Activated CD4-positive, alpha-beta T cell treated with anti-CD3 and anti-CD28 coated beads, Interleukin-2, amount 50 U/mL, for 1 hour (primary cell): ENCODE results near the gene GLIPR1L2.
"Not testable (repeated sequence)": the region's sequence is repeated elsewhere in the genome, so short reads cannot be mapped to it uniquely, and the experiment has no call there.

Experiments
- DNase-seq: peaks from one replicate; pipeline ENCODE4 v3.0.0-alpha.2; 2020

Gene GLIPR1L2

GRCh38 chr12:75390899-75391538 is at the start of gene GLIPR1L2:
TSS of gene GLIPR1L2 (plus strand) at chr12:75391089. CDS start at chr12:75391117, 28 bp downstream.
- DNase-seq: peak; percentile 80

GRCh38 chr12:75341873-75342272 is 49.0 kb upstream of the GLIPR1L2 start:
- DNase-seq: no peak

- DNase-seq: no peak
Observed at GRCh38 chr12:75345531-75345930, 45.4 kb upstream of the GLIPR1L2 start.

DNA sequence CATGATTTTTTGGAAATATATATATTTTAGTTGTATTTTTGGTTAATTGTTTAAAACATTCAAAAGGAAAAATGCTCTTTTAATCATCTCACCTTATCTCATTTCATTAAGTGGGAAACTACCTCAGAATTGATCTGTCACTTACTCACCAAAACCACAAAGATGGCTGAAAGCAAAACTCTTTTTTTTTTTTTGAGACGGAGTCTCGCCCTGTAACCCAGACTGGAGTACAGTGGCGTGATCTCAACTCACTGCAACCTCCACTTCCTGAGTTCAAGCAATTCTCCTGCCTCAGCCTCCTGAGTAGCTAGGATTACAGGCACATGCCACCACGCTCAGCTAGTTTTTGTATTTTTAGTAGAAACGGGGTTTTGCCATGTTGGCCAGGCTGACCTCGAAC is 44.7 kb upstream of the GLIPR1L2 start:
- DNase-seq: not testable (repeated sequence)

DNA sequence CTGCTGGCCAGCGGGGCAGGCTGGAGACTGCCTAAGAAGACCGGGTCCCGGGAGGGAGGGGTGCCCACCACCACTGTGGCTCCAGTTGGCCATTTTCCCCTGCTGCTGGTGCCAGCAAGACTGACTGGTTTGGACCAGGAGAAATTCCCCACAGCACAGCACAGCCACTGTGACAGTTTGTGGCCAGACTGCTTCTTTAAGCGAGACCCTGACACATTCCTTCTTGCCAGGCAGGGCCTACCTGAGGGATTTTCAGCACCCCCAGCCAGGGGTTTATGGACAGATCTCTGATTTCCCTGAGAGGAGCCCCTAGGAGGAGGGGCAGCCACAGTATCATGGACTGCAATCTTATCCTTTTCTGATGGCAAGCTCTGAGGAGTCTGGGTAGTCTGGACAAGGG is 40.9 kb upstream of the GLIPR1L2 start:
- DNase-seq: no peak

DNA sequence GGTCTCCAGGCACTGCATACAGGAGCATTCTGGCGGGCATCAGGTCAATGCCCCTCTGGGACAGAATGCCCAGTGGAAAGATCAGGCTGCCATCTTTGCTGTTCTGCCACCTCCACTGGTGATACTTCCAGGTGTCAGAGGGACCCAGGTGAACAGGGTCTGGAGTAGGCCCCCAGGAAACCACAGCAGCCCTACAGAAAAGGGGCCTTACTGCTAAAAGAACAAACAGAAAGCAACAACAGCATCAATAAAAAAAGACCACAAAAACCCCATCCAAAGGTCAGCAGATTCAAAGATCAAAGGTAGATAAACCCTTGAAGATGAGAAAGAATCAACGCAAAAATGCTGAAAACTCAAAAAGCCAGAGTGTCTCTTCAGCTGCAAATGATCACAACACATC is 40.5 kb upstream of the GLIPR1L2 start:
- no peak for DNase-seq

GRCh38 chr12:75354011-75354410 is 36.9 kb upstream of the GLIPR1L2 start:
- DNase-seq: no peak

GRCh38 chr12:75360920-75361319 is 30.0 kb upstream of the GLIPR1L2 start:
- DNase-seq: no peak

DNA sequence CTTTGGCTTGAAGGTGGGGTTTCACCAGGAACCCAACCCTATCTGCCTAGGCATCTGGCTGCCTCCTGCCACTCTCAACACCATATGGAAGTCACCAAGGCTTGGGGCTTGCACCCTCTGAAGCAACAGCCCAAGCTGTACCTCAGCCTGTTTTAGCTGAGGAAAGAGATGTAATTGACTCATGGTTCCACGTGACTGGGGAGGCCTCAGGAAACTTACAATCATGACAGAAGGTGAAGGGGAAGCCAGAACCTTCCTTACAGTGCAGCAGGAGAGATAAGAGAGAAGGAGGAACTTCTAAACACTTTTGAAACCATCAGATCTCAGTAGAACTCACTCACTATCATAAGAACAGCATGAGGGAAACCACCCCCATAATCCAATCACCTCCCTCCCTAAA is 29.5 kb upstream of the GLIPR1L2 start:
- no peak for DNase-seq

DNA sequence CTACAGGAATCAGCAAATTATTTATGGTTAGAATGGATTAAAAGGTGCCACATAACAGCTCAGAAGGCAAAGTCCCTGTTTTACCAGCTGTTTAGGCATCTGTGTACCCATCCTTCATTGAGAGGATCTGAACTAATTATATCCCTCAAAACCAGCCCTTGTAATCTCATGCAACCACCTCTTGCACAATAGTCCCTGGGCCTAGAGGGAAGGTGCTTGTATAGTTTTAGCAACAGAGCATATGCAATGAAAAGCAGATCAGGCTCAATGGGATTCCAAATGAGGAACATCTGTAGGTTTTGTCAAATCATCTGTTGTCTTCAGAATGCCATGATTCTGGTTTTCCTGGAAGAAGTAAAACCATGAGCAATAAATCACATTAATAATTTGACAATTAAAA is 26.0 kb upstream of the GLIPR1L2 start:
- no peak for DNase-seq

DNA sequence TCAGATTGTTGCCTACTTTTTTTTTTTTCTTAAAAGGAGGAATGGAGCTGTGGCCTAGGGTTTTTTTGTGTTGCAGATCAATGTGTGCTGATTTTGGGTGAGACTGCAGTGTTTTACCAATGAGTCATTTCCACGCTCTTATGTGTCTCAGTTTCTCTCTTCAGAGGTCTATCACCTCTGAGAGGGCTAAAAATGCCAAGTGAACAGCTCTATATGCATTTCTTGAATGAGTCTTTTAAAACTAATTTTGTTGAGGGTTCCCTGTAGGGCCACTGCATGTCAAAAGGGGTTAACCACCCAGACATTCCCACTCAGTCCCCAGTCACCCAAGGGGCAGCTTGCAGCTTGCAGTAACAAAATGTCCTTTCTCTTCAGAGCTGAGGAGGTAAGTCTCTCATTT is 24.3 kb upstream of the GLIPR1L2 start:
- DNase-seq: no peak

DNA sequence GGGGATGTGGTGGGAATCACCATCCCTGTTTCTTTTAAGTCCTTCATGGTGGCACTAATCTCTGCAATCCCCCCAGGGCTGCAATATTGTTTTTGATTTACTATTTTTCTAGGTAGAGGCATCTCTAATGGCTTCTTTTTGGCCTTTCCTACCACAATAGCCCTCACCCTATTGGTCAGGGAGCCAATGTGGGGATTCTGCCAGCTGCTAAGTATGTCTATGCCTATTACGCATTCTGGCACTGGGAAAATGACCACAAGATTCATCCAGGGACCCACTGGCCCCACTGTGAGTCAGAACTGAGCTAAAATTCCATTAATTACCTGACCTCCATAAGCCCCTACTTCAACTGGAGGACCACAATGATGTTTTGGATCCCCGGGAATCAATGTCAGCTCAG is 15.9 kb upstream of the GLIPR1L2 start:
- no peak for DNase-seq

GRCh38 chr12:75378354-75378753 is 12.5 kb upstream of the GLIPR1L2 start:
- no peak for DNase-seq

GRCh38 chr12:75389061-75389460 is 1.8 kb upstream of the GLIPR1L2 start:
- no peak for DNase-seq

- no peak for DNase-seq
Observed at GRCh38 chr12:75389706-75390105, 1.2 kb upstream of the GLIPR1L2 start.

DNA sequence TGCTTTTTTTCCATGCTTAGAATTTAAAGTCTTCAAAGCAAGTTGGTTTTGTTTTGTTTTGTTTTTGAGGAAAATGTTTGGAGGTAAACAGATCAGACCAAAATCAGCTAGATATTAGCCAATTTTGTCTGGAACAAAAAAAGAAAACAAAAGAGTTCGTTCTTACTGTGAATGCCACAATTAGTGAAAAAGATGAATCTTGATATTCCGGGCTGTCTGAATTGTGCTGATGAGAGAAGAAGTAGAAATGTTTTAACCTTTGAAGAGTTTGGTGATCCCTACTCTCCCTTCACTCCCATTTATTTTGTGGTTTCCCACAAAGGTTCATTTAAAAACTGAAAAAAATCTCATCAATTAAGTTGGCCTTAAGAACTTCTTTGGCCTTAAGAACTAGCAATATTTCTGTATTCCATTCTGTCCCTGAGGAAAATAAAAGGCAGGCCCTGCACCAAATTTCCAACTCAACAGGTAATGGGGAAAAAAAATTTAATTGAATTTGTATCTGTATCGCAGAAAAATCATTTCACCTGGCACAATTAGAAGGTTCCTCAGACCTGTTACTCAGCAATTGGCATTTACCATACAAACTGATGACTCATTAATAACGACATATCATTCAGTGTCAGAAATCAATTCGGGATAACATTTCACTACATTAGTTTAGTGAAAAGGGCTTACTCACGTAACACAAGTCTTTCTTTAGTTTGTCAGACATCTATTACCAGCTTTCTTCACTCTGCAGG is 562 bp upstream of the GLIPR1L2 start:
- DNase-seq: no peak

GRCh38 chr12:75404231-75404630 is 13.3 kb downstream of the GLIPR1L2 start:
- no peak for DNase-seq

DNA sequence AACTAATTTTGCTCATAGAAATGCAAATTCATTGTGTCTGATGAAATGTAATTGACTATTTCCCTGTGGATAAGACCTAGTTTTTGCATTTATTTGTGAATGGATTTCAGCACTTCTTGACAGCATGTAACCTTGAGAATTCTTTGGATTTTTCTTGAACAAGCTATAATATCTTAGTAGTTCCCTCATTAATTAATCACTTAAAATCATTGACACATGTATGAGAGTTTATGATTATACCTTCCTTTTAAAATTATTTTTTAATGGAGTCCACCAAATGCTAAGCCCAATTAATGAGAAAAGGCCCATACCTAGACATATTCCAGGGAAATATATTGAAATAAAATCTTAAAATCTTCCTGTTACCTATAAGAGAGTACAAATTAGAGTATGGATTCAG is 16.8 kb downstream of the GLIPR1L2 start:
- DNase-seq: no peak

GRCh38 chr12:75409830-75410229 is 18.9 kb downstream of the GLIPR1L2 start:
- DNase-seq: no peak

DNA sequence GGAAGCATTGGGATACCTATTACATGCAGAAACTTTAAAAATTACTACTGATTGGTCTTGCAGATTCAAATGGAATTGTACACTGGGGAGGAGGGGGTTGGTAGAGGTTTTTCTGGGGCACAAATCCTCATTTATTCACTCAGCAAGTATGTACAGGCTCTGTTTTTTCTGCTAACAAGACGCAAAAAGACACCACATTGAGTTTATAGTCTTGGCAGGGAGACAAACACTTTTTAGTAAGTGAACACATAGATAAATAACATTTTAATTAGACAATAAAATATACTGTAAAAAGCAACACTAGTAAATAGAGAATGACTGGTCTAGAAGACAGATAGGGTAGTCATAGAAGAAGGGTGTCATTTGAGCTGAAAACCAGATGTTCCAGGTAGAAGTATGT is 23.8 kb downstream of the GLIPR1L2 start:
- no peak for DNase-seq

- no peak for DNase-seq
Observed at GRCh38 chr12:75419841-75420240, 29.0 kb downstream of the GLIPR1L2 start.

- no peak for DNase-seq
Observed at GRCh38 chr12:75427491-75427890, 36.6 kb downstream of the GLIPR1L2 start.

DNA sequence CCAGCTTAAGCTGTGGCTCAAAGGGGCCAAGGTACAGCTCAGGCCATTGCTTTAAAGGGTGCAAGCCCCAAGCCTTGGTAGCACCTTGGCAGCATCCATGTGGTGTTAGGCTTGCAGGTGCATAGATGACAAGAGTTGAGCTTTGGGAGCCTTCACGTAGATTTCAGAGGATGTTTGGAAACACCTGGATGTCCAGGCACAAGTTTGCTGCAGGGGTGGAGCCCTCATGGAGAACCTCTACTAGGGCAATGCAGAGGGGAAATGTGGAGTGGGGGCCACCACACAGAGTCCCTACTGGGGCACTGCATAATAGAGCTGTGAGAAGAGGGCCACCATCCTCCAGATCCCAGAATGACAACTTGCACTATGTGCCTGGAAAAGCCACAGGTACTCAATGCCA is 37.9 kb downstream of the GLIPR1L2 start:
- no peak for DNase-seq

GRCh38 chr12:75432924-75433323 is 42.0 kb downstream of the GLIPR1L2 start:
- DNase-seq: no peak

DNA sequence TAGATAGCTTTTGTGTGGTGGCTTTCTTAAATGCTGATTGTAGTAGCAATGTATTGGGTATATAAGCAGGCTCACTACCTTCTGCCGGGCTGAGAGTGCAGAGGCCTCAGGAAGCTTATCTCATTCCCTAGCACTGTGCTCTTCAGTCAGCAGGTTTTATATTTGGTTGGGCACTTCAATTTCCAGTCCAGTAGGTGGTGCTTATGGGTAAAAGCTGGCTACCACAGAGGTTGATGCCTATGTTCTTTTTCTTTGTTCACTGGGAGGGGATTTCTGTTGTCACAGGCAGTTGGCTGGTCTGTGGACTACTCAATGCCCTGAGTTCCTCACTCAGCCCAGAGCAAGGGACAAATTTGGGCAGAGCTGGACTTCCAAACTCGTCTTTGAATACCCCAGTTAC is 46.7 kb downstream of the GLIPR1L2 start:
- DNase-seq: no peak
